ENCODE measurements around the gene TMEM95.
A peak's percentile ranks its signal among the peaks of the same experiment; 100 is the strongest.

Gene TMEM95

GRCh38 chr17:7379134-7379533, 24.2 kb downstream of the TMEM95 start:
- DNase-seq (ENCODE audit: low read depth): no peak

- DNase-seq (ENCODE audit: low read depth): no peak
Observed at GRCh38 chr17:7380321-7380720, 25.4 kb downstream of the TMEM95 start.

GRCh38 chr17:7380855-7381683, 26.1 kb downstream of the TMEM95 start, which contains the start of gene TNK1:
Gene TNK1, plus strand, starts transcription at chr17:7381089. Its CDS starts 1,838 bp downstream, at chr17:7382927.
- no peak for DNase-seq (ENCODE audit: low read depth)

- no peak for DNase-seq (ENCODE audit: low read depth)
Observed at GRCh38 chr17:7382901-7383300, 27.9 kb downstream of the TMEM95 start.

GRCh38 chr17:7383371-7383741, 28.4 kb downstream of the TMEM95 start:
- no peak for DNase-seq (ENCODE audit: low read depth)

GRCh38 chr17:7383742-7384488, 29.0 kb downstream of the TMEM95 start:
- peak; percentile 42 for DNase-seq (ENCODE audit: low read depth)

GRCh38 chr17:7384489-7385081, 29.6 kb downstream of the TMEM95 start:
- no peak for DNase-seq (ENCODE audit: low read depth)

GRCh38 chr17:7388856-7389255, 33.9 kb downstream of the TMEM95 start:
- no peak for DNase-seq (ENCODE audit: low read depth)

- no peak for DNase-seq (ENCODE audit: low read depth)
Observed at GRCh38 chr17:7389924-7390910, 35.3 kb downstream of the TMEM95 start.

- no peak for DNase-seq (ENCODE audit: low read depth)
Observed at GRCh38 chr17:7391307-7391706, 36.4 kb downstream of the TMEM95 start.

- DNase-seq (ENCODE audit: low read depth): no peak
Observed at GRCh38 chr17:7392696-7393612, 38.0 kb downstream of the TMEM95 start.

- no peak for DNase-seq (ENCODE audit: low read depth)
Observed at GRCh38 chr17:7393613-7394451, 38.9 kb downstream of the TMEM95 start.

GRCh38 chr17:7394452-7395191, 39.7 kb downstream of the TMEM95 start, which contains the start of gene PLSCR3:
Gene PLSCR3, minus strand, starts transcription at chr17:7394525. Its CDS starts 415 bp downstream, at chr17:7394110.
- DNase-seq (ENCODE audit: low read depth): peak; percentile 76

- no peak for DNase-seq (ENCODE audit: low read depth)
Observed at GRCh38 chr17:7396147-7396546, 41.2 kb downstream of the TMEM95 start.

- DNase-seq (ENCODE audit: low read depth): no peak
Observed at GRCh38 chr17:7398612-7399011, 43.7 kb downstream of the TMEM95 start.

GRCh38 chr17:7403043-7403726, 48.2 kb downstream of the TMEM95 start:
- DNase-seq (ENCODE audit: low read depth): no peak

GRCh38 chr17:7403727-7403976, 48.7 kb downstream of the TMEM95 start:
- DNase-seq (ENCODE audit: low read depth): no peak

GRCh38 chr17:7403977-7404736, 49.2 kb downstream of the TMEM95 start, which contains the start of gene TMEM256:
Gene TMEM256, minus strand, starts transcription at chr17:7404097. Its CDS starts 13 bp downstream, at chr17:7404084.
- peak; percentile 82 for DNase-seq (ENCODE audit: low read depth)

Data from stimulated activated CD8-positive, alpha-beta memory T cell treated with anti-CD3 and anti-CD28 coated beads, Interleukin-15, amount 100 ng/mL, for 24 hours (primary cell).